HEK293 (cell line): ENCODE results near the gene ITGA5.

ENCODE experiments used
- CTCF ChIA-PET: fragments of 350-600 bp; formaldehyde crosslinking; extraction: SDS; loops from one replicate; lab custom pipeline; 2021; ENCODE audit warnings: antibody characterized with exemption; lab: Yijun Ruan, JAX
- POLR2A ChIA-PET: fragments of 300-600 bp; formaldehyde crosslinking; extraction: SDS; loops from one replicate; lab custom pipeline; 2020; ENCODE audit warnings: antibody characterized with exemption, inconsistent platforms; lab: Yijun Ruan, JAX
- H3K27ac ChIP-seq: fragments of 200-500 bp; sonication (Bioruptor generic); 2 replicates; pipeline ENCODE4 v1.5.1; 2014; ENCODE audit warnings: low read depth, low read length, control low read depth, inconsistent platforms; ENCODE audit errors: extremely low read depth
- H3K36me3 ChIP-seq, 2 experiments: fragments of 200-500 bp in 1 of 2; sonication (Bioruptor generic) in 1 of 2; 1 replicate in 1 of 2; 2 replicates in 1 of 2; pipeline ENCODE4 v1.5.1; 2014 to 2017; ENCODE audit warnings: inconsistent platforms in 2 of 2, low read length in 2 of 2; ENCODE audit not compliant: control insufficient read depth in 2 of 2, insufficient read depth in 1 of 2
- H3K4me1 ChIP-seq: fragments of 200-500 bp; sonication (Bioruptor generic); 2 replicates; pipeline ENCODE4 v1.5.1; 2014; ENCODE audit warnings: mild to moderate bottlenecking, low read length, inconsistent platforms; ENCODE audit not compliant: control insufficient read depth, insufficient read depth
- H3K4me3 ChIP-seq: 2 replicates; pipeline ENCODE4 v1.5.1; 2011; ENCODE audit warnings: low read depth, mild to moderate bottlenecking, control low read depth, low read length, moderate library complexity
- H3K9me3 ChIP-seq: fragments of 200-500 bp; sonication (Bioruptor generic); 2 replicates; pipeline ENCODE4 v1.5.1; 2014; ENCODE audit warnings: low read depth, low read length, inconsistent platforms; ENCODE audit not compliant: control insufficient read depth, insufficient read depth
- GLIS1 ChIP-seq: fragments of 450-650 bp; formaldehyde crosslinking; IDR thresholded peaks from 2 replicates; pipeline ENCODE4 v1.5.1; 2016; ENCODE audit warnings: missing biosample characterization, missing genetic modification characterization
- GLIS2 ChIP-seq: fragments of 450-650 bp; formaldehyde crosslinking; IDR thresholded peaks from 2 replicates; pipeline ENCODE4 v1.5.1; 2016; ENCODE audit warnings: missing biosample characterization, missing genetic modification characterization
- IKZF3 ChIP-seq: fragments of 450-650 bp; IDR thresholded peaks from 2 replicates; pipeline ENCODE4 v1.5.0; 2018; ENCODE audit warnings: missing biosample characterization, mild to moderate bottlenecking, missing genetic modification characterization, moderate library complexity
- KLF1 ChIP-seq: fragments of 450-650 bp; formaldehyde crosslinking; IDR thresholded peaks from 2 replicates; pipeline ENCODE4 v1.5.1; 2016; ENCODE audit warnings: missing biosample characterization, missing genetic modification characterization
- KLF16 ChIP-seq: fragments of 450-650 bp; formaldehyde crosslinking; IDR thresholded peaks from 2 replicates; pipeline ENCODE4 v1.5.1; 2017; ENCODE audit warnings: missing biosample characterization, missing genetic modification characterization
- PRDM10 ChIP-seq: fragments of 450-650 bp; formaldehyde crosslinking; IDR thresholded peaks from 2 replicates; pipeline ENCODE4 v1.5.1; 2016; ENCODE audit warnings: missing biosample characterization, missing genetic modification characterization
- SP2 ChIP-seq: fragments of 450-650 bp; formaldehyde crosslinking; IDR thresholded peaks from 2 replicates; pipeline ENCODE4 v1.5.1; 2016; ENCODE audit warnings: missing biosample characterization, missing genetic modification characterization
- WT1 ChIP-seq: fragments of 450-650 bp; formaldehyde crosslinking; IDR thresholded peaks from 2 replicates; pipeline ENCODE4 v1.5.1; 2016; ENCODE audit warnings: missing biosample characterization, missing genetic modification characterization
- YY2 ChIP-seq: fragments of 450-650 bp; formaldehyde crosslinking; IDR thresholded peaks from 2 replicates; pipeline ENCODE4 v1.5.1; 2016; ENCODE audit warnings: missing biosample characterization, missing genetic modification characterization
- ZIC2 ChIP-seq: fragments of 450-650 bp; formaldehyde crosslinking; IDR thresholded peaks from 2 replicates; pipeline ENCODE4 v1.5.1; 2016; ENCODE audit warnings: missing biosample characterization, missing genetic modification characterization
- ZNF114 ChIP-seq: fragments of 450-650 bp; formaldehyde crosslinking; IDR thresholded peaks from 2 replicates; pipeline ENCODE4 v1.5.0; 2017; ENCODE audit warnings: missing biosample characterization, missing genetic modification characterization
- ZNF155 ChIP-seq: fragments of 450-650 bp; formaldehyde crosslinking; IDR thresholded peaks from 2 replicates; pipeline ENCODE4 v1.5.1; 2016; ENCODE audit warnings: missing biosample characterization, missing genetic modification characterization
- ZNF341 ChIP-seq: fragments of 450-650 bp; formaldehyde crosslinking; IDR thresholded peaks from 2 replicates; pipeline ENCODE4; 2016; ENCODE audit warnings: low read depth, missing biosample characterization, missing genetic modification characterization
- ZNF571 ChIP-seq: fragments of 450-650 bp; formaldehyde crosslinking; IDR thresholded peaks from 2 replicates; pipeline ENCODE4 v1.5.0; 2017; ENCODE audit warnings: missing biosample characterization, missing genetic modification characterization
- ZNF610 ChIP-seq: fragments of 450-650 bp; formaldehyde crosslinking; IDR thresholded peaks from 2 replicates; pipeline ENCODE4 v1.5.1; 2016; ENCODE audit warnings: missing biosample characterization, missing genetic modification characterization, borderline replicate concordance
- ZNF654 ChIP-seq: fragments of 450-650 bp; formaldehyde crosslinking; IDR thresholded peaks from 2 replicates; pipeline ENCODE4 v1.5.1; 2016; ENCODE audit warnings: low read depth, missing biosample characterization, missing genetic modification characterization
- ZNF670 ChIP-seq: fragments of 450-650 bp; formaldehyde crosslinking; IDR thresholded peaks from 2 replicates; pipeline ENCODE4 v1.5.1; 2016; ENCODE audit warnings: missing biosample characterization, missing genetic modification characterization, low read depth
- ZNF692 ChIP-seq: fragments of 450-650 bp; formaldehyde crosslinking; IDR thresholded peaks from 2 replicates; pipeline ENCODE4 v1.5.1; 2016; ENCODE audit warnings: missing biosample characterization, missing genetic modification characterization
- ZNF843 ChIP-seq: fragments of 450-650 bp; formaldehyde crosslinking; IDR thresholded peaks from 2 replicates; pipeline ENCODE4 v1.5.1; 2016; ENCODE audit warnings: missing biosample characterization, missing genetic modification characterization
- TF ChIP-seq, protein P1 (sequence below): fragments of 450-650 bp; formaldehyde crosslinking; IDR thresholded peaks from 2 replicates; pipeline ENCODE4 v1.5.1; 2016; ENCODE audit warnings: missing biosample characterization, missing genetic modification characterization

Gene ITGA5

GRCh38 chr12:54376596-54376995 is 42.5 kb downstream of the ITGA5 start:
- Histone ChIP-seq H3K9me3 (no peaks in the 10 kb centered on the region), H3K27ac (no peak overlapping the region), H3K4me3 (no peak overlapping the region), H3K36me3 (peaks cover 0 to 85% of the 10 kb centered on the region in 2 experiments; a peak in 1 of 3 replicates), H3K4me1 (peaks cover 17% of the 10 kb centered on the region)
- TF ChIP-seq KLF1 (tag by site-specific recombination) (peak; percentile 77), ZNF670 (tag by site-specific recombination) (no peak), WT1 (tag by site-specific recombination) (0 out of 2 replicates have a peak, but pooled peaks have one; percentile 25), ZNF114 (no peak), ZNF692 (tag by site-specific recombination) (no peak), KLF16 (no peak), ZNF654 (no peak)
- TF ChIP-seq, protein P1, sequence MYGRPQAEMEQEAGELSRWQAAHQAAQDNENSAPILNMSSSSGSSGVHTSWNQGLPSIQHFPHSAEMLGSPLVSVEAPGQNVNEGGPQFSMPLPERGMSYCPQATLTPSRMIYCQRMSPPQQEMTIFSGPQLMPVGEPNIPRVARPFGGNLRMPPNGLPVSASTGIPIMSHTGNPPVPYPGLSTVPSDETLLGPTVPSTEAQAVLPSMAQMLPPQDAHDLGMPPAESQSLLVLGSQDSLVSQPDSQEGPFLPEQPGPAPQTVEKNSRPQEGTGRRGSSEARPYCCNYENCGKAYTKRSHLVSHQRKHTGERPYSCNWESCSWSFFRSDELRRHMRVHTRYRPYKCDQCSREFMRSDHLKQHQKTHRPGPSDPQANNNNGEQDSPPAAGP (tag by site-specific recombination), result peak; percentile 62
- POLR2A ChIA-PET, result no interaction called here
- CTCF ChIA-PET, result interaction anchor here (0.8 kb wide), 1 partner anchor 40 kb away, joined by 3 read pairs; no protein-coding TSS in a partner anchor

GRCh38 chr12:54375259-54375579 is 43.8 kb downstream of the ITGA5 start:
- H3K4me1 ChIP-seq, result peaks cover 19% of the 10 kb centered on the region
- H3K4me3 ChIP-seq, result no peak overlapping the region
- H3K27ac ChIP-seq, result peak overlapping the region; percentile 30; the same call in 1 of the 2 replicates
- CTCF ChIA-PET, result interaction anchor here (0.9 to 1.6 kb wide), 3 partner anchors 12 to 24 kb away, joined by 3 to 7 read pairs (median 6); no protein-coding TSS in a partner anchor
- POLR2A ChIA-PET, result no interaction called here
- TF ChIP-seq GLIS2 (tag by site-specific recombination) (peak; percentile 11; the same call in 1 of the 2 replicates), ZNF843 (no peak), GLIS1 (tag by site-specific recombination) (peak; percentile 64), YY2 (tag by site-specific recombination) (no peak), ZNF610 (no peak)
- peaks cover 0 to 85% of the 10 kb centered on the region in 2 experiments; a peak in 1 of 3 replicates for H3K36me3 ChIP-seq
- no peaks in the 10 kb centered on the region for H3K9me3 ChIP-seq

- H3K4me1 ChIP-seq, result peaks cover 19% of the 10 kb centered on the region
- H3K4me3 ChIP-seq, result no peak overlapping the region
- peaks cover 0 to 80% of the 10 kb centered on the region in 2 experiments; a peak in 1 of 3 replicates for H3K36me3 ChIP-seq
- ChIA-PET CTCF (interaction anchor here (0.9 to 5.1 kb wide), 5 partner anchors 12 to 160 kb away, joined by 3 to 36 read pairs (median 6); no protein-coding TSS in a partner anchor), POLR2A (interaction anchor here (0.7 kb wide), 1 partner anchor 13 kb away, joined by 3 read pairs; no protein-coding TSS in a partner anchor)
- H3K27ac ChIP-seq, result peak overlapping the region; percentile 30; the same call in 1 of the 2 replicates
- H3K9me3 ChIP-seq, result no peaks in the 10 kb centered on the region
- TF ChIP-seq, protein P1 (tag by site-specific recombination), result 0 out of 2 replicates have a peak, but pooled peaks have one; percentile 35
- TF ChIP-seq GLIS1 (tag by site-specific recombination) (peak; percentile 57), PRDM10 (tag by site-specific recombination) (peak; percentile 87), ZNF571 (tag by site-specific recombination) (no peak), ZIC2 (peak; percentile 1; the same call in 1 of the 2 replicates), KLF1 (tag by site-specific recombination) (peak; percentile 43; the same call in 1 of the 2 replicates), ZNF155 (tag by site-specific recombination) (no peak), IKZF3 (tag by site-specific recombination) (peak; percentile 21; the same call in 1 of the 2 replicates), ZNF341 (tag by site-specific recombination) (peak; percentile 46; the same call in 1 of the 2 replicates), SP2 (peak; percentile 18; the same call in 1 of the 2 replicates)
Observed at GRCh38 chr12:54374562-54375258, 44.4 kb downstream of the ITGA5 start.
